ENCODE results near the gene PEX14.

The PEX14 gene

DNA sequence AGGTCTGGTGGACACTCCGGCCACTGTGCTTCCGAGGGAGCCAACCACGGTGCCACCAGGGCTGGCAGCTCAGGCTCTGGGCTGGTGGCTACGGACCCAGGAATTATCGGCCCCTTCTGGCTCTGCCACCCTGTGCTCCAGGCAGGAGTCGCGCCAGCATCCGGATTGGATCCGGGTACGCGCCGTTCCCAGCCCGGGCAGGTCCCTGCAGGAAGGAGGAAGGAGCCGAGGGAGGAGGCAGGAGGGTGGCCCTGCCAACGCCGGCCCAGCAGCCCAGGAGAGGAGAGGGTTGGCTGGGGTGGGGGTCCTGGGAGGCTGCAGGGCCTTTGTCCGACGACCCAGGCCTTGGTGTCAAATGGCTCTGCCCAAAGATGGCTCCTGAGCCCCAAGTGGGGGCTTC is 161.2 kb downstream of the PEX14 start:
- no peak for DNase-seq

DNA sequence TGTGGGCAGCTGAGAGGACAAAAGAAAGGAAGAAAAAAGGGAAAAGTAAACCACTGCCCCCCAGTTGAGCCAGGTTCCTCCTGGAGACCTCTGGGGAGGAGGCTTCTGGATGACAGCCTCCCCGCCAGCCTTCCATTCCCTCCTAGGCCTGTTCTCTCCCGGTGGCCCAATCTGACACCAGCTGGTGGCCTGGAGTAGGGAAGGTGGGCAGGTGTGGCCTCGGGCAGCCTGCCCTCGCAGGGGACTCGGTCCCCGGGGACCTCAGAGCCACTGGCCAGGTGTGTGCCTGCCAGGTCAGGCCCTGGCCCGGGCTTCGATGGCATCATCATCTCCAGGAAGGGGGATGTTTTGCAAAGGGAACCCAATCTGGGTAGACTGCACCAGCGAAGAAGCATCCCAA is 162.7 kb downstream of the PEX14 start:
- DNase-seq = peak; percentile 32

DNA sequence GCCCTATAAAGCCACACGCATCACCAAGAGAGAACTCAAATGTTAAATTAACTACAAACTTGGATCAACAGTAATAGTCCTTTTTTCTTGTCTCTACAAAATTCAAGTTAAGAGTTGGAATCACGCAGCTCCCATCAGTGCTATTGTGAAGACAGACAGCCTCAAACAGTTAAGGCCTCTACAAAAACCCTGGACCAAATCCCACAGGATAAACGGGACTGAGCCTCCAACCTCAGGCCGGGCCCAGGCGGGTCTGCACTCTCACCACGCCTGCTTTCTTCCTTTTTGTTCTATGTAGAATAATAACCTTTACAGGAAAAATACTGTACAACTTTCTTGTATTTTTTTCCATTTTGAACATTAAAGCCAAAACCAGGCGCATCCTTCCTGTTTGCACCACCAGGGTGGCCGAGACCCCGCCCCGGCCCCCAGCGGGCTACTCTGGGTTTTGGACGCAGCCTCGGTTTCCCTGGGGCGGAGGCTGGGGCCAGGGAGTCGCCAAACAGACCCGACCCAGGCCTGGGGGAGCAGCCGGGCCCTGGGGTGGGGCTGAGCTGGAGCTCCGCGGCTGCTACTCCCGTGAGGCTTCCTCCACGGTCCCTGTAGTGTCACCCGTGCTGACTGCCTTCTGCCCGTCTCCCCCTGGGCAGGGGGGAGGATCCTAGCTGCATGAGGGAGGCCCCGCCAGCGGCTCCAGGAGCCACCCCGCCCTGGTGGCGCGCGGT is 163.2 kb downstream of the PEX14 start:
- DNase-seq = no peak

DNA sequence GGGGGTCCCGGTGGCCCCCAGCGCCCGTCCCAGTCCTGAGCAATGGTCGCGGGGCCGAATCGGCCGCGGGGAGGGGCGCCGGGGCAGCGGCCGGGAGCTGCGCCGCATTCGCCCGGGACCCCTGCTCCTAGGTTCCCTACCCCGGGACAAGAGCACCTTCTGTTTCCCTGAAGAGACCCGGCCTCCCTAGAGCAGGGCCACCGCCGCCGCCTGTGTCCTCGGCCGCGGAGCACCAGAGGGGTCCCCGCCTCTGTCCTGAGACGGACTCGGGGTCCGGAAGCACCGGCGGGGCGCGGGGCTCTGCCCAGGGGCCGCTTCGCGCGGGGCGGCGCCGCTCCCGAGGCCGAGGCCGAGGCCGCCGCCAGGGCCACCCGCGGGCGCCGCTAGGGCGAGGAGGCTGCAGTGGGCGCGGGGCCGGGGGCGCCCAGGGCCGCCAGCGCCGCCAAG is 163.8 kb downstream of the PEX14 start:
- DNase-seq = no peak

DNA sequence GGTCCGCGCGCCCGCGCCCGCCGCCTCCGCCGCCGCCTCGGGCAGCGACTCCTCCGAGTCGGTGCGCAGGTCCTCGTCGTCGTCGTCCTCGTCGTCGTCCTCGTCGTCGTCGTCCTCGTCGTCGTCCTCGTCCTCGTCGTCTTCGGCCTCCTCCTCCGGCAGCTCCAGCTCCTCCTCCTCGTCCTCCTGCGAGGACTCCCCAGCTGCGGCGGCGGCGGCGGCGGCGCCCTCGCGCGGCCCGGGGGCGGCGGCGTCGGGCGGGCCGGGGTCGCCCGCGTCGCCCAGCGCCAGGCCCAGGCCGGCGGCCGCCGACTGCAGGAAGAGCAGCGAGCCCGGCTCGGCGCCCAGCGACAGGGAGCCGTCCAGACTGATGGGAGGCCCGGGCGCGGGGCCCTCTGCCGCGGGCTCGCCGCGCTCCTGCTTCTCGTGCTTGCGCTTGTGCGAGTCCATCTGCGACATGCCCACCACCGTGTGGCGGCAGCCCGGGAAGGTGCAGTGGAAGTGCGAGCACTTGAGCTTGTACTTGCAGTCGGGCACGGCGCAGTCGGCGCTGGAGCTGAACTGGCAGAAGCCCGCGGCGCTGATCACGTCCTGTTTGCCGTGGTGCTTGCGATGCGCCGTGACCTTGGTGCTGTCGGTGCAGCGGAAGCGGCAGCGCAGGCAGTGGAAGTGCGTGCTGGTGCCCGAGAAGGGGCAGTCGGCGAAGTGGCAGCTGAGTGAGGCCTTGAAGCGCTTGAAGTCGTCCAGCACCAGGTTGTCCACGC is 164.4 kb downstream of the PEX14 start:
- DNase-seq = no peak

DNA sequence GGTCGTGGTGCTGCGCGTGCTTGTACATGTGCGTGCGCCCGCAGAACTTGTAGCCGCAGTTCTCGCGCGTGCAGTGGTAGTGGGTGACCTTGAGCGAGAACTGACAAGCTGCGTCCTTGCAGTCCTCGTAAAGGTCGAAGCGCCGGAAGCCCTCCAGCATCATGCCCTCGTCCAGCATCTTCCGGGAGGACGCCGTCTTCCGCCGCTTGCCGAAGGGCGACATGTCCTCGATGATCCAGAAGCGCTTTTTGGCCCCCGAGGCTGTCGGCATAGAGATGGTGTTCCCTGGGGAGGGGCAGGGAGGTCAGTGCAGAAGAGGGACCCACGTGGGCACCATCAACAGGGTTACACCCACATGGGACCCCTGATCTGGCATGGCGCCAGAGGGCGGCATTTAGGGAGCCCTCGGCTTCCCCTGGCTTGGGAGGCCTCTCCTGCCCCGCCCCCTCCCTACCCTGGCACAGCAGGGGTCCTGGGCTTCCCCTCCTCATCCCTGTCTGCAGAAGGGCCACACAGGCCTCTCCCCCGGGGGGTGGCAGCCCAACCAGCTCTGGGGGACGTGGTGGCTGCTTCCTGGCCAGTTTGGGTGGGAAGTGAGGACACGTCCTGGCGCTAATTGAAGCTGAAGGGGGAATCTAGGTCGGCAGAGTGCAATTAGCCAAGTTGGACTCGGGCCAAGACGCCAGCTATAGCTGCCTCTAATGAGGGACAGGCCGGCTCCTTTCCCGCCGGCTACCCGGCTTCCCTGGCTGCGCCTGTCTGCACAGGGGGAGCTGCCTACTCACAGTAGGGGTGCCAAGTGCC is 165.2 kb downstream of the PEX14 start:
- peak; percentile 63 for DNase-seq

DNA sequence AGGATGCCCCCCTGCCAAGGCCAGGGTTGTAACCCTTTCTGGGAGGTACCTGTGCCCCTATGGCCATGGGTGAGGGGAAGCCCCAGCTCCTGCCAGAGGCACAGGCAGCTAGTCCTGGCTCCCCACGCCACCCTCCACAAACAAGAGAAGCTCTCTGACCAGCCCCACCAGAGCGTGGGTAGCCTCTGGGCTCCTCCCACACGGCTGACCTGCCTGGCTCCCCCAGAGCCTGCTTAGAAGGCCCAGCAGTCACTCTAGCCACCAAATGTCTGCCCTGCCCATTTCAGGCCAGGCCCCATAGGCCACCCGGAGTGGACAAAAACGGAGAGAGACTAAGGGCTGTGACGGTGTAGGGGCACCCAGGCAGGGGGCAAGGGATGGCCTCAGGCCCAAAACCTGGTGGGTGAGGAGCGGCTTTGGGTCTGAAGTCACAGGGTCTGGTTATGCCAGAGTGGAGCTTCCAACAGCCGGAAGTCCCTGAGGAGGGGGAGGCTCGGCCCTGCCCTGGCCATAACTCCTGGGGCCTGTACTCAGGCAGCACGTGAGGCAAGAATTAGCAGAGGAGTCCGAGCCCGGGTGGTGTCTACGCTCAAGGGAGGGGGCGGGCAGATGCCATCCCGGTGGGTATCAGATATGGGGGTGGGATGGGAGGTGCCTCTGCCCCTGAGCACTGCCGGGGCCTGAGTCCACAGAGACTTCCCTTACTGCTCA is 166.2 kb downstream of the PEX14 start:
- no peak for DNase-seq

DNA sequence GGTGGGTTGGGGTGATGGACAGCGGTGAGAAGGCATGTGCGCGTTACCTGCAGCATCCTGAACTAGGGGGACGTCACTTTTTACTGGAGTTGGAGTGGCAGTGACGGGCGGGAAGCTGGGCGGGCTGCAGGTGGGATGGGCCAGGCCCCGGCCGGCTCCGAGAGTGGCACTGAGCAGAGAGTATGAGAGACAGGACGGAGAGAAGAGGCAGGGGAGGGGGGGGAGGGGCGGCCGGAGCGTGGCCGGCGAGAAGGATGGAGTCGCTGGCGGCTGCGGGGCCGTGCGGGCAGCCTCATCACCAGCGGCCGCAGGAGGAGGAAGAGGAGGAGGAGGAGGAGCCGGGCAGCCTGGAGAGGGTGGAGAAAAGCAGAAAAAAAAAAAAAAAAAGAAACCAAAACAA is 167.2 kb downstream of the PEX14 start:
- no peak for DNase-seq

DNA sequence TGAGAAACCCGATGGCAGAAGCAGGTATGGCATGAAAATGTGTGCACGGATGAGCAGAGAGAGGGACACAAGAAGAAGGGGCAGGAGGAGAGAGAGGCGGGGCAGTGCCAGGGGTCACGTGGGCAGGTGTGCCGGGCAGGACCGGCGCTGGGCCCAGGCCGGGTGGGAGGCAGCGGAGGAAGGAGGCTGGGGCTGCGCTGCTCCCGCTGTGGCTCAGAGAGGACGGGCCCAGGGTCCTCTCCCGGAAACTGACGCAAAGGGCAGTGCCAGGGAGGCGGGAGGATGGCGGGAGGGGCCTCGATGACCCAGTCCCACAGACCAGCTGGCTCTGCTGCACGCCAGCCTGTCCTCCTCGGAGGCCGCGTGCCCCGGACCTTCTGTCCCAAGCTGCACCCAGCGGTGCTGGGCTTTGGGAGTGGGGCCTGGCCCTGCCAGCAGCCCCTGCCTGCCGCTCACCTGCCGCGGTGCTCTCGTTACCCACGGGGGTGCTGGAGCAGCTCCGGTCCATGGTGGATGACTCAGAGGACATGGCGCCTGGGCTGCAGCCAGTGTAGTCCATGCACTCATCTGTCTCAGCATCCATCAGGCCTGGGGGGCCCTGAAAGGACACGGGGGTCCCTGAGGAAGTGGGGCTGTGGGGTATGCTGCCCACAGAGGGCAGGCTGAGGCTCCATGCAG is 167.8 kb downstream of the PEX14 start:
- DNase-seq = no peak

DNA sequence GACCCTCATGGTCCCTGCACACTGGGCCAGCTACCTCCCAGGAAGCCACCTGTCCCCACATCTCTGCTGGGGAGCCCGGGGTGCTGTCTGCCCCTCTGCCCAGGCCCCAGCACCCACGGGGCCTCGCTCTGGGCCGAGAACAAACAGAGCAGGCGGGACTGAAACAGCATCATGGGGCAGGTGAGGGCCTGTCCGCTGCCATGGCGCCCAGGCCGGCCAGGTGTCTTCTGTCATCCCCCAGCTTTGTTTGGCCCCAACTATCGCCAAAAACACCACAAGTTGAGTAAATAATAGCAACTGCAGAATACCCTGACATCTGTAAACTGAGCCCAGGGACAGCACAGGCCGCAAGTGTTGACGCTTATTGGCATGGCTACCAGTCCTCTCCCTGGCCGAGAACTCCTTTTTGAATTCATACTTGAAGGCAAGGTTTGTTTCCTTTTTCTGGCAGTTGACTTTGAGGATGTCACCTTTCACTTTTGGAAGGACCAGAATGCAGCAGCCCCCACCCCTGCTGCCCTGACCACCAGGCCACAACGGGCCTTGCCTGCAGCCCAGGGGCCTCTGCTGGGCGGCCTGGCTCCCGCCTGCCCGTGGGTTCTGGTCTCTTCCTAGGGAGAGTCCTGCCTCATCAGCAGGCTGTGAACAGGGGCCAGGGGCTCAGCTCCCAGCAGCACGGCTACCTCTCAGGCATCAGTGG is 169.0 kb downstream of the PEX14 start:
- DNase-seq = peak; percentile 89

DNA sequence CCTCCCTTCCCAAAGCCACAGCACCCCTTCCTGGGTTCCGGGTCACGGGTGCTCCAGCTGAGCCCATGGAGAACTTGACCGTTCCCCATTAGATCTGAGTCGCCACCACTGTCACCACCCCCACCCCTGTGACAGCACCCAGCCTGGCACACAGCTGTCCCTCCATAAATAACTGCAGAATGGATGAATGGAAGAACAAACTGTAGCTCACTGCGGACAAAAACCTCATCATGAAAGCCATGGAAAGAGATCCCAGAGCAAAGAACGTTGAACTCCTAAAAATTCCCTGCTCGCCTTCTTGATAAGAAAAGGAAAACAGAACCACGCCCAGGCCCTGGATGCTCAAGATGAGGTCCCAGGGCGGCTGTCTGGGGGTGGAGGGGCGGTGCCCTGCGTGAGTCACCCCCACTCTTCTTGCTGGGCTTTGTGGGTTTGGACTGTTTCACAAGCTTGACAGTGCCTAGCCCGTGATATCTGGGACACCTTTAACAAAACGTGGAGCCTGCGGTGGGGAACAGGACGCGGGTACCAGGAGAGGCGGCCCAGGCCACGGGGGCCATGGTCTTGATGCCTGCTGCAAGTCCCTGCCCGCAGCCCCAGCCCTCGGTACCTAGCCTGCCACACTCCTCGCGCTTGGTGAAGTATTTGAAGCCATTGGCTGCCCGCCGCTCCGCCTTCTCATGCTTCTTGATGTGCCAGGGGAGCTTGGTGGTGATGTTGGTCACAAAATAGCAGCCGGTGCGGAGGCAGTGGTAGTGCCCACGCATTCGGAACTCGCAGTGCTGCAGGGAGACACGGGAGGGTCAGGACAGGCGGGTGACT is 169.8 kb downstream of the PEX14 start:
- no peak for DNase-seq

DNA sequence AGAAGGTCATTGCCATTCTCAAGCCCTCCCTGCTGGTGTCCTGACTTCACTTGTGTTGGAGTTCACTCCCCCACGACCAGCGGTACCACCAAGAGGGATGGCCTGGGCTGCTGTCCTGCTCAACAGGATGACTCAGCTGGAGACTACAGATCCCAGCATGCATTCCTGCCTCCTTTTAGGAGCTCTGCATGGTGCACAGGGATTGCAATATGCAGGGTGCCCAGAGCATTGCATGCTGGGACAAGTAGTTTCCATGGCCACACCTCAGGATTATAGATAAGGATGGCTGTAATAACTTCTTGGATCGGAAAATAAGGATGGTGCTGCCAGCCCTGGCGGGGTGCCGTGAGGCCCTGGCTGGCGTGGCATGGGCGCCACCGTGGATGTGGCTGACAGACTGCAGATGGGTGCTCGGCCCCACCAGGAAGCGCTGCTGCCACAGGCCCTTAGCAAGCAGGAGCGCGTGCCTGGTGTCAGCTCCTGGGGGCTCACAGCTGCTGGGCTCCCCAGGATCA is 171.7 kb downstream of the PEX14 start:
- DNase-seq = no peak

DNA sequence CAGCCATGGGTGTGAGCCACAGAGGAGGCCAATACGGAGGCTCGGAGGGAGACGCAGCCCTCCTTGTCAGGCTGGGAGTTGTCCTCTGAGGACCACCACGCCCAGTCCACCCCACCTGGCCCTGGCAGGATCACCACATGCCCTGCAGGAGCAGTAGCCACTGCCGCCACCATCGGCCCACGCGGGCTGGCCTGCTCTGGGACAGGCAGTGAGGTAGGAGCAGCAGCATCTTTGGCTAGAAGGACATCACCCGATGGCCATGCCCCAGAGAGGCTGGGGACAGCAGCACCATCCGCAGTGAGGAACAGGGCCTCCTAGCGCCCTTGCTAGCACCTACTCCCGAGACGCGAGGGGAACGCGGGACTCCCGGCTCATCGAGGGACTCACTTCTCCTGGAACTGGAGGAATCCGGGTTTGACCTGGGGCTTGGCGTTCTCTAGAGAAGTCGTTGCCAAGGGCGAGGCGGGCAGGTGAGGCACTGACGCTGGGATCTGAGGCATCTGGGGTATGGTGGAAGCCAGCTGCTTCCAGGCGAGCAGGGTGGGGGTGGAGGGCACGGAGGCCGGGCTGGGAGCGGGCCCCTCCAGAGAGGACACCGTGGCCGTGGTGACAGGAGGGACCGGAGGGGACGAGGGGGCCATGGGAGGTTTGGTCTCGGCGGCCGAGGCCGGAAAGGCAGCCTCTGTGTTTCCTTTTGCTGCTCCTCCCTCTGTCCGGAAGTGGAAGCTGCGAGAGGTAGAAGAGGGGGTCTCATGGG is 172.8 kb downstream of the PEX14 start:
- no peak for DNase-seq

DNA sequence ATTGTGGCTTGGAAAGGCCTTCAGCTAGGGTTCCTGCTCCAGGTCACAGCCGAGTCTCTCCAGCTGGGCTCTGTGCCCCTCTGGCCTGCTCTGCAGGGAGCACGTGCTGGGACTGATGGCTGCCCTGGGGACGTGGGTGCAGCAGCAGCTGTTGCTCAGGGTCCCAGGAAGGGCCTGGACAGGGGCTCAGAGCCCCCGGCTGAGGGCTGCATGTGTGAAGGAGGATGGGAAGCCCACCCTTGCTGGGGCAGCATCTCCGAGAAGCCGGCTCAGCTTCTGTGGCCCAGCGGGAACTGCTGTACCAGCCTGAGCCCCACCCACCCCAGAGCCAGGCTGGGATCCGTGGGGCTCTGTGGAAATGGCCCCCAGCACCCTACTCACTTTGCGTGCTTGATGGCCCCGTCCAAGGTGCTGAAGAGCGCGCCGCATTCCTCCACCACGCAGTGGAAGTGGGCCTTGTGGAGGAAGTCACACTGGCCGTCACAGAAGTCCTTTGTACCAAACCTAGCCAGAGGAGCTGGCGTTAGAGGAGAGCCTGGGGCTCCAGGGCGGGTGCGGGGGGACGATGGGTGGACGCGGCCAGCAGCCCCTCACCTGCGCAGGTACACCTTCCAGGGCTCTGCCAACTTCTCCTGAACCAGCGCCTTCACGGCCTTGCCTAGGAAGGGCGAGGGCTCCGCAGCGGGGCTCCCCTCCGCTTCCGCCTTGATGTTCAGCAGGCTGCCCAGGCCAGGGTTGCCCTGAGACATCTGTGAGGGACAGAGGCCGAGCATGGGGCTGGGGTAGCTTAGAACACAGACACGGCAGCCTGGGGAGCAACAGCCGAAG is 174.2 kb downstream of the PEX14 start:
- no peak for DNase-seq

DNA sequence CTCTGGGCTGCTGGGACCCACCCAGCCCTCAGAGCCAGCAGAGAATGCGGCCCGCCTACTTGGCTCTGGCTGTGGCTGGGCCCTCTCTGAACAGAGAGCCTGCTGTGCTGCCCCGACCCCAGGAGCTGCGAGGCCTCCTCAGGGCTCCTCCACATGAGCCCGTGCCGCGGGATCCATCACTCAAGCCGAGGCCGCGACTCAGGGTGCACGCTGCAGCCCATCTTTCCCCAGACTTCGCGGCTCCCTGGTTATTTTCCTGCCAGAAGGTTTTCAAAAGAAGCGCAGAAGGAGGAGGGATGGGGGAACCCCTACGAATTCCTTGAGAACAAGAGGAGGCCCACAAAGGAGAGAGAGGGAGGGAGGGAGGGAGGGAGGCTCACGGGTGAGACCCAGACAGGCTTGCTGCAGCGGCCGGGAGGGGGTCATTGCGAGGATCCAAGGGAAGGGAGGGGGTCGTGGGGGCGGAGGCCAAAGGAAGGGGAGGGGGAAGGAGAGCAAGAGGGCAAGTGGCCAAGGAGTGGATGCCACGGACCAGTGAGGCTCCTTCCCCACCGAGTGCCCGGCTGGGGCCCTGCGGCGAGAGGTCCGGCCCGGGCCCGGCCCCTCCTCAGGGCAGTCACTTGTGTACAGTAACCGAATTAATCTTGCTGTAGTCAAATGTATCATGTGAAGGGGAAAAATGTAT is 174.9 kb downstream of the PEX14 start:
- no peak for DNase-seq

DNA sequence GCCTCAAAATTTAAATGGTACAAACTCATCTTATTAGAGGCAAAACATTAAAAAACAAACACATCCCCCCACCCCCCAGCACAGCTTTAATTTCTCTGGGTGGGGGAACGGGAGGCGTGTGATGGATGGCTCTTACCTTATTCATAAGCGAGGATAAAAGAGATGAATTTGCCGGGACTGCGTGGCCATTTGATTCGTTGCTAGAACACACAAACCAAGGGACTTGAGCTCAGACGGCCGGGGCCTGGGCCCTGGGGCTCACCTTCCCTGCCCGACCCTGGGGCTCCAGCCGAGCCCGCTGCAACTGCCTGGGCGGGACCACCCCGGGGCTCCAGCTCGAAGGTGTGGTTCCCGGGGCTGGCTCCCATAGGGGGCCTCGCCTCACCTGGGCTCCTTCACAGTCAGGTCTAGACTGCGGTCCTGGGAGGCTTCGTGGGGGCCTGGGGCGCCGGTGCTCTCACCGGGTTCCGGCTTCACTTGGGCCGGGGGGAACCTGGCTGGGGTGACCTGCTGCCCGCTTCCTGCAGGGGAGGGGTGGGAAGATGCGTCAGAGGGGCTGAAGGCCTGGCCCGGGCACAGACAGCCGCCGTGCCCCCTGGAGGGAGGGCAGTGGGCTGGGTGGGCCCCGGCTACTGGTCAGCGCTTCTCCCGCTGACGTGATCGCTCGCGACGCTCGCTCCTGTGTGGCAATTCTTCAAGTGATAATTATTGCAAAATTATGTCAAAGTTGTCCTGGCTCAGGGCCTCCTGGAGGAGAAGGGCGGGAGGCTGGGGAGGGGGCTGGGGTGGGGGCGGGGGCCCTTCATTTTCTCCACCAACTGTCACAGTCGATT is 176.0 kb downstream of the PEX14 start:
- no peak for DNase-seq

DNA sequence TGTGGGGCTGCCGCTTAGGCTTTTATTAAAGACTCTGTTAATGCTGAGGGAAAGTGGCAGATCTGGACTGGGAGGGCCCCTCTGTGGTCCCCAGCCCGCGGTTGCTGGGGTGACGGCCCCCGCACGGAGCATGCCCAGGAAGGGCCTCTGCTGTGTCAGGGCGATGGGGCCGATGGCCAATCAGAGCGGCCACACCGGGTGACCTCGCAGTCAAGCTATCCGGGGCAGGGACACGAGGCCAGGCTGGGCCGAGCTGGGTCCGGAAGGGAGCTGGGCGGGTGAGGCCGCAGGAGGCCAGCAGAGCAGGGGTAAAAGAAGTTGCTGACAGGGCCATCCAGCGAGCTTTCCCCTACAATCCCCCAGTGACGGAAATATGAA is 176.6 kb downstream of the PEX14 start:
- DNase-seq = no peak
